Ascending aorta (tissue), 2 donors: Measurements from ENCODE around the gene RPL28. TPM values are rescaled to one million over a fixed set of nuclear protein-coding genes. Genes with fewer than 3 reads are reported as not detected.

ENCODE experiments used
- DNase-seq, 2 donors: peaks; one replicate each; pipeline ENCODE4 v3.0.0-alpha.2; 2019; ENCODE audit warnings: low spot score in 2 of 2
- H3K27ac ChIP-seq, 2 donors: fragments of 200-600 bp; sonication (generic); one replicate each; pipeline ENCODE4 v1.5.1; 2016 to 2017; ENCODE audit warnings: mild to moderate bottlenecking in 1 of 2
- H3K27me3 ChIP-seq: fragments of 200-600 bp; sonication (generic); one replicate; pipeline ENCODE4 v1.5.1; 2017
- H3K36me3 ChIP-seq, 2 donors: fragments of 200-600 bp; sonication (generic); one replicate each; pipeline ENCODE4 v1.5.1; 2016
- H3K4me1 ChIP-seq, 2 donors: fragments of 200-600 bp; sonication (generic); one replicate each; pipeline ENCODE4 v1.5.1; 2016 to 2017; ENCODE audit warnings: mild to moderate bottlenecking in 1 of 2
- H3K4me3 ChIP-seq, 2 donors: fragments of 200-600 bp; sonication (generic); one replicate each; pipeline ENCODE4 v1.5.1; 2016 to 2017; ENCODE audit warnings: mild to moderate bottlenecking in 1 of 2
- H3K9me3 ChIP-seq, 2 donors: fragments of 200-600 bp; sonication (generic); one replicate each; pipeline ENCODE4 v1.5.1; 2016
- CTCF ChIP-seq, 3 experiments: fragments of 200-600 bp in 2 of 3; fragments of 450-650 bp in 1 of 3; sonication (generic) in 2 of 3; IDR thresholded peaks; one replicate each; pipeline ENCODE4 v1.5.1; 2016 to 2019; ENCODE audit warnings: antibody characterized with exemption in 3 of 3, mild to moderate bottlenecking in 1 of 3, moderate library complexity in 1 of 3
- intact Hi-C: fragments of 100-400 bp; cut with DNase I; formaldehyde crosslinking; loops from one replicate; pipeline ENCODE4 v1.15.1; 2023
- total RNA-seq: library from RNA; depleted of rRNA; stranded (reverse); fragments of >200 nt; gene quantifications from one replicate; pipeline ENCODE4 v1.1.0, GENCODE V29; 2016

The RPL28 gene
- total RNA-seq, 1 donor from 2014 or later: 542 TPM

- intact Hi-C loops: loop anchor here (1.0 to 10.0 kb wide), 7 partner anchors 46 to 262 kb away; partner anchors contain the start of genes CCDC106, HSPBP1, ISOC2 and KMT5C
- DNase-seq: peak; percentile 89 to 98
- peak overlapping the region; percentile 92 to 93 for H3K27ac ChIP-seq
- peak overlapping the region; percentile 68 to 91 for H3K4me3 ChIP-seq
- no peaks in the 10 kb centered on the region for H3K9me3 ChIP-seq
- peaks cover 25 to 27% of the 10 kb centered on the region in 2 donors for H3K36me3 ChIP-seq
- TF ChIP-seq CTCF (IDR thresholded peaks at IDR 0.05): no peak
- peaks cover 11 to 39% of the 10 kb centered on the region in 2 donors for H3K4me1 ChIP-seq
- H3K27me3 ChIP-seq: no peaks in the 10 kb centered on the region
Measured at GRCh38 chr19:55384920-55385723, 610 bp upstream of the RPL28 start.

DNA sequence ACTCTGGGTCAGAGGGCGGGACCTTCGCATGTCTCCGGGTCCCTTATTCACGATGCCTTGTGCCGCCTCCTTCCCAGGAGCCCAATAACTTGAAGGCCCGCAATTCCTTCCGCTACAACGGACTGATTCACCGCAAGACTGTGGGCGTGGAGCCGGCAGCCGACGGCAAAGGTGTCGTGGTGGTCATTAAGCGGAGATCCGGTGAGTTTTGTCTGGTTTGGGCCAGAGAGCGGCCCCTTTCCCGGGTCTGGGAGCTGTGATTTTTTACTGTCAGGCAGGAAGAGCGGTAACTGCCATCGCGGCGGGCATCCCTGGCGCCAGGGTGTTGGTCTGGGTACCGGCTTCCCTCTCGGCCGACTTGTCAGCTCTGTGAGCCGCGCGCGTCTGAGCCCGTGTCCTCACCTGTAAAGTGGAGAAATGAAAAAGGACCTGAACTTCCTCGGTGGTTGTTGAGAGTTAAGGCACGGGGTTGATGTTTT, 800 bp downstream of the RPL28 start:
- peaks cover 32 to 35% of the 10 kb centered on the region in 2 donors for H3K36me3 ChIP-seq
- peak overlapping the region; percentile 53 to 93 for H3K27ac ChIP-seq
- no peak for TF ChIP-seq CTCF (IDR thresholded peaks at IDR 0.05)
- intact Hi-C loops: loop anchor here (1.0 to 10.0 kb wide), 3 partner anchors 21 to 261 kb away; partner anchors contain the start of genes CCDC106, UBE2S and ZNF579
- peaks cover 11 to 39% of the 10 kb centered on the region in 2 donors for H3K4me1 ChIP-seq
- peak overlapping the region; percentile 68 to 91 for H3K4me3 ChIP-seq
- no peaks in the 10 kb centered on the region for H3K9me3 ChIP-seq
- no peak for DNase-seq
- H3K27me3 ChIP-seq: no peaks in the 10 kb centered on the region

GRCh38 chr19:55387736-55388497, 2.2 kb downstream of the RPL28 start:
- Histone ChIP-seq H3K27me3 (no peaks in the 10 kb centered on the region), H3K27ac (no peak overlapping the region), H3K9me3 (no peaks in the 10 kb centered on the region), H3K36me3 (peaks cover 32 to 43% of the 10 kb centered on the region in 2 donors), H3K4me3 (peak overlapping the region; percentile 68 to 91), H3K4me1 (peaks cover 11 to 39% of the 10 kb centered on the region in 2 donors)
- TF ChIP-seq CTCF (IDR thresholded peaks at IDR 0.05): no peak
- no peak for DNase-seq
- intact Hi-C loops: loop anchor here (5.0 to 10.0 kb wide), 2 partner anchors 197 to 259 kb away; partner anchors contain the start of genes CCDC106 and ZNF579

DNA sequence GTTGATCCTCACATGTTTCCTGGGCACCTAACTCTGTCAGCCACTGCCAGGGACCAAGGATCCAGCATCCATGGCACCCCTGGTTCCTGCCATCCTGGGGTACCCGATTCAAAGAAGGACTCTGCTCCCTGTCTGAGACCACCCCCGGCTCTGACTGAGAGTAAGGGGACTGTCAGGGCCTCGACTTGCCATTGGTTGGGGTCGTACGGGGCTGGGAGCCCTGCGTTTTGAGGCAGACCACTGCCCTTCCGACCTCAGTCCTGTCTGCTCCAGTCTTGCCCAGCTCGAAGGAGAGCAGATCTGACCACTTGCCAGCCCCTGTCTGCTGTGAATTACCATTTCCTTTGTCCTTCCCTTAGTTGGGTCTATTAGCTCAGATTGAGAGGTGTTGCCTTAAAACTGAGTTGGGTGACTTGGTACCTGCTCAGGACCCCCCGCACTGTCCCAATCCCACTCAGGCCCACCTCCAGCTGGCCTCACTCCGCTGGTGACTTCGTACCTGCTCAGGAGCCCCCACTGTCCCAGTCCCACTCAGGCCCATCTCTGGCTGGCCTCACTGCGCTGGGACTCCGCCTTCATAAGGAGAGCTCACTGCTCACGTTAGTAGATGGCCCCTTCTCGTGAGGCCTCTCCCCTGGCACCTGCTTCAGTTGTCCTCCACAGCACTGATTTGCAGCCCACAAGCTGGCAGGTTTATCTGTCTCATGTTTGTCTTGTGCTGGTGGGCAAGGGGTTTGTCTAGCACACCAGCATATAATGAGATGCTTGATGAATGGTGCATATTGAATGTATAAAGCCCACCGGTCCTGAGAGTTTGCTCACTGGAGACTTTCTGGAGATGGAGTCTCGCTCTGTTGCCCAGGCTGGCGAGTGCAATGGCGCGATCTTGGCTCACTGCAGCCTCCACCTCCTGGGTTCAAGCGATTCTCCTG, 3.9 kb downstream of the RPL28 start:
- Histone ChIP-seq H3K27me3 (no peaks in the 10 kb centered on the region), H3K4me3 (no peak overlapping the region), H3K4me1 (peaks cover 11 to 29% of the 10 kb centered on the region in 2 donors), H3K9me3 (no peaks in the 10 kb centered on the region), H3K36me3 (peaks cover 32 to 43% of the 10 kb centered on the region in 2 donors), H3K27ac (no peak overlapping the region)
- no peak for DNase-seq
- intact Hi-C loops: loop anchor here (5.0 to 10.0 kb wide), 2 partner anchors 195 to 258 kb away; partner anchors contain the start of genes CCDC106 and ZNF579
- no peak for TF ChIP-seq CTCF (IDR thresholded peaks at IDR 0.05)
